Glutamatergic neuron (in vitro differentiated cells): ENCODE results near the gene BCL10. TPM values are rescaled to one million over a fixed set of nuclear protein-coding genes. Genes with fewer than 3 reads are reported as not detected.
"Not testable (repeated sequence)": the region's sequence is repeated elsewhere in the genome, so short reads cannot be mapped to it uniquely, and the experiment has no call there.

Experiments used
- DNase-seq: peaks from one replicate; pipeline ENCODE4 v3.0.0; 2022
- H3K27ac Mint-ChIP-seq: one replicate; pipeline ENCODE4 v1.8.0; 2020; ENCODE audit warnings: mild to moderate bottlenecking, mixed read lengths, inconsistent platforms; ENCODE audit not compliant: unreplicated experiment
- H3K27me3 Mint-ChIP-seq: one replicate; pipeline ENCODE4 v1.8.0; 2020; ENCODE audit warnings: mild to moderate bottlenecking, moderate library complexity, mixed read lengths, inconsistent platforms; ENCODE audit not compliant: unreplicated experiment
- H3K36me3 Mint-ChIP-seq: one replicate; pipeline ENCODE4 v1.8.0; 2020; ENCODE audit warnings: mild to moderate bottlenecking, mixed read lengths, inconsistent platforms; ENCODE audit not compliant: unreplicated experiment
- H3K4me1 Mint-ChIP-seq: one replicate; pipeline ENCODE4 v1.8.0; 2020; ENCODE audit warnings: mild to moderate bottlenecking, low read depth, mixed read lengths, inconsistent platforms; ENCODE audit not compliant: unreplicated experiment
- H3K4me3 Mint-ChIP-seq: one replicate; pipeline ENCODE4 v1.8.0; 2020; ENCODE audit warnings: mild to moderate bottlenecking, mixed read lengths, inconsistent platforms; ENCODE audit not compliant: unreplicated experiment
- H3K9me3 Mint-ChIP-seq: one replicate; pipeline ENCODE4 v1.8.0; 2020; ENCODE audit warnings: mild to moderate bottlenecking, moderate library complexity, mixed read lengths, inconsistent platforms; ENCODE audit not compliant: unreplicated experiment
- CTCF ChIP-seq: fragments of 200-600 bp; sonication (generic); IDR thresholded peaks from one replicate; pipeline ENCODE4 v1.5.0; 2021; ENCODE audit not compliant: partially characterized antibody, unreplicated experiment
- total RNA-seq: library from RNA; stranded (reverse); fragmentation: NEBNext Ultra II Directional; extraction: Animal tissue kit (Norgen Biotek cat#: 25700); gene quantifications from one replicate; pipeline ENCODE4 v1.2.1, GENCODE V29; 2021; ENCODE audit not compliant: unreplicated experiment

The BCL10 gene
- total RNA-seq, 1 donor from 2014 or later = 21.9 TPM

GRCh38 chr1:85259912-85260274 is 16.5 kb downstream of the BCL10 start:
- peaks cover 12% of the 10 kb centered on the region for H3K36me3 Mint-ChIP-seq
- H3K4me1 Mint-ChIP-seq = peaks cover 7% of the 10 kb centered on the region

DNA sequence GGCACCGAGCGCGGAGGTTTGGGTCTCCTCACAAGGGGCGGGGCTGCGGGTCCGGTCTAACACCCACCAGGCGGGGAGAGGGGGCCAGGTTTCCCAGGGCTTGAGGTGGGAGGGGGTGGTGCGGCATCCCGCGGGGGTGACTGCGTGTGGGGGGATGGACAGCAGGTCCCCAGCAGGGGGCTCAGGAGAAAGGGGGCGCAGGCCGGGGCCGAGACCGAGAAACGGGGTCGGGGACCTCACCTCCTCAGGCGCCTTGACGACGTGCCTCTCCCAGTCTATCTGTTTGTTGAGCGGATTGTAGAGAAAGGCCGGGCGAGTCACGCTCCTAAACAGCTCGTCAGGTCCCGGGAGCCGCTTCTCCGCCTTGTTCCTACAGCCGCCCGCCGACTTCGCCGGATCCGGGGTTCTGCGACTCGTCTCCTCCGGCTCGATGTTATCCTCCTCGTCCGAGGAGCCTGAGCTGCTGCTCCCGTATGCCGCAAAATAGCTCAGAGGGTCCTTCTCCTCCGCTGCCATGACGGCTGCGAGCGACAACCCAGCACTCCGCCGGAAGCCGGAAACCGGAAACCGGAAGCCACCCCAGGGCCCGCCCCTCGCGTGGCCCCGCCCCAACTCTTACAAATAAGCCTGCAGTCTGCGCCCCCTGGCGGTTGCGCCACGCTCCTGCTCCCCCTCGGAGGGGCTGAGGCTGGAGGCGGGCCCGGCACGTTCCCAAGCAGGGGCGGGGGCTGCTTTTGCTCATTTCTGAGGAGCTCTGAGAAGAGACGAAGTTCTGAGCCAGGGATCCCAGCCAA is 17.1 kb downstream of the BCL10 start, which contains the start of gene C1orf52:
C1orf52 (minus strand) TSS at position 545 of the 794 bp plus-strand sequence; CDS start at position 516, 29 bp downstream.
- DNase-seq = peak; percentile 99
- Mint-ChIP-seq H3K36me3 (peaks cover 12% of the 10 kb centered on the region), H3K27me3 (peaks cover 3% of the 10 kb centered on the region), H3K9me3 (peaks cover 5% of the 10 kb centered on the region), H3K27ac (peak within 1 kb of the TSS; percentile 91), H3K4me3 (peak within 1 kb of the TSS; percentile 96), H3K4me1 (peaks cover 7% of the 10 kb centered on the region)
- TF ChIP-seq CTCF = peak; percentile 99

More at GRCh38 chr1:85259912-85260274, 16.5 kb downstream of the BCL10 start:
- Mint-ChIP-seq H3K4me3 (peak overlapping the region; percentile 96), H3K27me3 (peaks cover 3% of the 10 kb centered on the region), H3K9me3 (peaks cover 5% of the 10 kb centered on the region), H3K27ac (peak overlapping the region; percentile 76)
- TF ChIP-seq CTCF = peak; percentile 25
- DNase-seq = no peak

DNA sequence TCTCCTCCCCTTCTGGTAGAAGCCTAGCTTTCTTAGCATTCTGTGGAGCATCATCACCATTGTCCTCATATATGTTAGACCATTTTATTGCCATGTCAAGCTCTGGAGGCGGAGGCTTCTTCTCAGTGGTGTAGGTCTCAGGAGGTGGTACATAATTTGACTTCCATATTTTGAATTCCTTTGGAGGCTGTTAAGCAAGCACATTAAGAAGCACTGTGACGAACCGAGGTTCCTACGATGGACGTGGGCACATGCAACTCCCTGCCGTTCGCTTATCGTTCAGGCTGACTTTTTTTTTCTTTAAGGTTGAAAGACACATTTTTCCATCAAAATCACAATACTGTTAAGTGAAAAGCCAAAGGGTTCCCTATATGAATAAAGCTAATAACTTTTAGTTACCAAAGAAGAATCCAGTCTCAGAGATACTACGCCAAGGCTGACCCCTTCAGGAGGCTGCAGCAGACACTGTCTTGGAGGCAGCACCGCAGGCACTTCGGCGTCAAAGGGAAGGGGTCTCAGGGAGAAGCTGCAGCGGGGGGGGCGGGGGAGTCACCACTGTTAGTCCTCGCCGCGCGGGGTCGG is 17.8 kb downstream of the BCL10 start:
- Mint-ChIP-seq H3K4me1 (peaks cover 7% of the 10 kb centered on the region), H3K27ac (peak overlapping the region; percentile 20), H3K4me3 (peak overlapping the region; percentile 96), H3K9me3 (peaks cover 5% of the 10 kb centered on the region), H3K36me3 (peaks cover 12% of the 10 kb centered on the region), H3K27me3 (peaks cover 3% of the 10 kb centered on the region)
- DNase-seq = no peak
- no peak for TF ChIP-seq CTCF

DNA sequence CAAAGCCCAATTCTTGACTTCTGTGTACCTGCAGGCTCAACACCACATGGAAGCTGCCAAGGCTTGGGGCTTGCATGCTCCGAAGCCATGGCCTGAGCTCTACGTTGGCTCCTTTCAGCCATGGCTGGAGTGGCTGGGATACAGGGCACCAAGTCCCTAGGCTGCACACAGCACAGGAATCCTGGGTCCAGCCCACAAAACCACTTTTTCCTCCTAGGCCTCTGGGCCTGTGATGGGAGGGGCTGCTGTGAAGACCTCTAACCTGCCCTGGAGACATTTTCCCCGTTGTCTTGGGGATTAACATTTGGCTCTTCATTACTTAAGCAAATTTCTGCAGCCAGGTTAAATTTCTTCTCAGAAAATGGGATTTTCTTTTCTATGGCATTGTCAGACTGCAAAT is 27.4 kb downstream of the BCL10 start:
- not testable (repeated sequence) for H3K27ac Mint-ChIP-seq, H3K4me3 Mint-ChIP-seq

GRCh38 chr1:85245891-85246290 is 30.5 kb downstream of the BCL10 start:
- Mint-ChIP-seq H3K27ac (no peak overlapping the region), H3K4me1 (peaks cover 17% of the 10 kb centered on the region), H3K9me3 (no peaks in the 10 kb centered on the region), H3K27me3 (peaks cover 1% of the 10 kb centered on the region), H3K36me3 (peaks cover 15% of the 10 kb centered on the region), H3K4me3 (no peak overlapping the region)
- TF ChIP-seq CTCF = no peak
- no peak for DNase-seq

More for the DNA sequence above, 27.4 kb downstream of the BCL10 start:
- DNase-seq, H3K9me3 Mint-ChIP-seq, H3K4me1 Mint-ChIP-seq, H3K27me3 Mint-ChIP-seq: not testable (repeated sequence)
- peaks cover 15% of the 10 kb centered on the region for H3K36me3 Mint-ChIP-seq
